RPMI7951 (cell line): Measurements from ENCODE around the gene E2F2. TPM values are rescaled to one million over a fixed set of nuclear protein-coding genes. Genes with fewer than 3 reads are reported as not detected.

Experiments used
- DNase-seq: peaks from one replicate; pipeline ENCODE4 v3.0.0-alpha.2; 2012; ENCODE audit warnings: low read depth
- total RNA-seq: library from RNA; depleted of rRNA; stranded (reverse); fragments of >200 nt; shearing (Covaris generic); gene quantifications from 2 replicates; pipeline ENCODE4 v1.2.3, GENCODE V29; 2014

E2F2 gene
- total RNA-seq, 1 experiment from 2014 or later: 4.7 TPM

- peak; percentile 91 for DNase-seq
These were observed 46.6 kb downstream of the E2F2 start for GRCh38 chr1:23484253-23485001.

- peak; percentile 29 for DNase-seq
These were observed 47.4 kb downstream of the E2F2 start, which contains the start of gene ASAP3 for GRCh38 chr1:23483321-23484252. TSS of gene ASAP3 (minus strand) at chr1:23484179. CDS start at chr1:23484133, 46 bp downstream.

- DNase-seq: no peak
These were observed 49.1 kb downstream of the E2F2 start for GRCh38 chr1:23481904-23482303.

GRCh38 chr1:23481026-23481597 lies 49.9 kb downstream of the E2F2 start:
- DNase-seq: no peak

GRCh38 chr1:23480187-23481025 lies 50.6 kb downstream of the E2F2 start:
- no peak for DNase-seq

GRCh38 chr1:23479666-23479941 lies 51.4 kb downstream of the E2F2 start:
- no peak for DNase-seq

GRCh38 chr1:23478896-23479665 lies 52.0 kb downstream of the E2F2 start:
- no peak for DNase-seq

GRCh38 chr1:23477359-23478144 lies 53.5 kb downstream of the E2F2 start:
- no peak for DNase-seq

GRCh38 chr1:23475641-23476040 lies 55.4 kb downstream of the E2F2 start:
- no peak for DNase-seq

GRCh38 chr1:23475134-23475628 lies 55.9 kb downstream of the E2F2 start:
- DNase-seq: peak; percentile 94

GRCh38 chr1:23473037-23473800 lies 57.8 kb downstream of the E2F2 start:
- peak; percentile 46 for DNase-seq

- DNase-seq: no peak
These were observed 58.5 kb downstream of the E2F2 start for GRCh38 chr1:23472351-23473036.

- DNase-seq: no peak
These were observed 59.5 kb downstream of the E2F2 start for GRCh38 chr1:23471473-23472075.

- DNase-seq: peak; percentile 61
These were observed 60.6 kb downstream of the E2F2 start for GRCh38 chr1:23470282-23471070.

- DNase-seq: no peak
These were observed 61.6 kb downstream of the E2F2 start for GRCh38 chr1:23469372-23469982.

GRCh38 chr1:23466423-23466989 lies 64.5 kb downstream of the E2F2 start:
- no peak for DNase-seq
